ENCODE results near the gene RTL10.

DNA sequence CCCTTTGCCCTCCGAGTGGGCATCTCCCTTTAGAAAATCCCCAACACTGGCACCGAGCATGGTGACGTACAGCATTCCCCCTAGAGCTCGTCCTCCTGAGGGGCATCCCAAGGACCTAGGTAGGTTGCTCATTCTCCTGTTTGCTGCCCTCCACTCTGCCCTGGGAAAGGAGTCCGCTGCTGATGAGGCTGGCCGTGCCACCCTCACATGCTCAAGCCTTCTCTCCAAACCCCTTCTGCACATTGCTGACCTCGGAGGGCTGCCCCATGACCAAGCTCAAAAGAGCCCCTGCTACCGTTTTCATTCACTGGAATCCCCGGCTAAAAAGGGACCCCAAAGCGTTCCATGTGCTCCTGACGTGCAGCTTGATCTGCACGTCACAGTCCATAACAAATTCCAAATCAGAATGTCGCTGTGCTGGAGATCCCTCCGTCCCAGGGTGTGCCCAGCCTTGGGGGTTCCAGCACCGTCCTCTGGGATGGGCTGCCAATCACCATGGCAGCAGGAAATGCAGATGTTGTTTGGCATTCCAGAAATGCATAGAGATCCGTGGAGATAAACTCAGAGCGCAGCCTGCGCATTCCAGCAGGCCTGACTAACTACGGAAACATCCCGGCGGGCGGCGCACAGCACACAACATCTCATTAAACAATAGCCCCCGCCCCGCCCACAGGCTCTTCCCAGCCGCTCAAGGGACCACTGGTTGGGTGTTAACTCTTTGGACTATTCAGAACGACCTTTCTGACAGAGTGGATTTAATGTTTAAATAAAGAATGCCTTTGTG is 26.3 kb upstream of the RTL10 start:
- TF ChIP-seq, protein P1, sequence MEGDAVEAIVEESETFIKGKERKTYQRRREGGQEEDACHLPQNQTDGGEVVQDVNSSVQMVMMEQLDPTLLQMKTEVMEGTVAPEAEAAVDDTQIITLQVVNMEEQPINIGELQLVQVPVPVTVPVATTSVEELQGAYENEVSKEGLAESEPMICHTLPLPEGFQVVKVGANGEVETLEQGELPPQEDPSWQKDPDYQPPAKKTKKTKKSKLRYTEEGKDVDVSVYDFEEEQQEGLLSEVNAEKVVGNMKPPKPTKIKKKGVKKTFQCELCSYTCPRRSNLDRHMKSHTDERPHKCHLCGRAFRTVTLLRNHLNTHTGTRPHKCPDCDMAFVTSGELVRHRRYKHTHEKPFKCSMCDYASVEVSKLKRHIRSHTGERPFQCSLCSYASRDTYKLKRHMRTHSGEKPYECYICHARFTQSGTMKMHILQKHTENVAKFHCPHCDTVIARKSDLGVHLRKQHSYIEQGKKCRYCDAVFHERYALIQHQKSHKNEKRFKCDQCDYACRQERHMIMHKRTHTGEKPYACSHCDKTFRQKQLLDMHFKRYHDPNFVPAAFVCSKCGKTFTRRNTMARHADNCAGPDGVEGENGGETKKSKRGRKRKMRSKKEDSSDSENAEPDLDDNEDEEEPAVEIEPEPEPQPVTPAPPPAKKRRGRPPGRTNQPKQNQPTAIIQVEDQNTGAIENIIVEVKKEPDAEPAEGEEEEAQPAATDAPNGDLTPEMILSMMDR (IDR thresholded peaks at IDR 0.05; ENCODE audit: low read length): no peak
- no peak for TF ChIP-seq EZH2phosphoT487 (IDR thresholded peaks at IDR 0.05; ENCODE audit: low read length)
- TF ChIP-seq EZH2 (optimal IDR thresholded peaks at IDR 0.05; ENCODE audit: low read depth, low read length): no peak

Measured in MM.1S (cell line).